HG03095 (cell line): ENCODE measurements around the gene KRTAP10-2.
"Not testable (repeated sequence)": the region's sequence is repeated elsewhere in the genome, so short reads cannot be mapped to it uniquely, and the experiment has no call there.

ENCODE experiments used
- ATAC-seq: cut with Tn5 transposase; IDR thresholded peaks from one replicate; pipeline ENCODE4 v1.9.1; 2021; ENCODE audit warnings: moderate library complexity; ENCODE audit not compliant: unreplicated experiment

The KRTAP10-2 gene

DNA sequence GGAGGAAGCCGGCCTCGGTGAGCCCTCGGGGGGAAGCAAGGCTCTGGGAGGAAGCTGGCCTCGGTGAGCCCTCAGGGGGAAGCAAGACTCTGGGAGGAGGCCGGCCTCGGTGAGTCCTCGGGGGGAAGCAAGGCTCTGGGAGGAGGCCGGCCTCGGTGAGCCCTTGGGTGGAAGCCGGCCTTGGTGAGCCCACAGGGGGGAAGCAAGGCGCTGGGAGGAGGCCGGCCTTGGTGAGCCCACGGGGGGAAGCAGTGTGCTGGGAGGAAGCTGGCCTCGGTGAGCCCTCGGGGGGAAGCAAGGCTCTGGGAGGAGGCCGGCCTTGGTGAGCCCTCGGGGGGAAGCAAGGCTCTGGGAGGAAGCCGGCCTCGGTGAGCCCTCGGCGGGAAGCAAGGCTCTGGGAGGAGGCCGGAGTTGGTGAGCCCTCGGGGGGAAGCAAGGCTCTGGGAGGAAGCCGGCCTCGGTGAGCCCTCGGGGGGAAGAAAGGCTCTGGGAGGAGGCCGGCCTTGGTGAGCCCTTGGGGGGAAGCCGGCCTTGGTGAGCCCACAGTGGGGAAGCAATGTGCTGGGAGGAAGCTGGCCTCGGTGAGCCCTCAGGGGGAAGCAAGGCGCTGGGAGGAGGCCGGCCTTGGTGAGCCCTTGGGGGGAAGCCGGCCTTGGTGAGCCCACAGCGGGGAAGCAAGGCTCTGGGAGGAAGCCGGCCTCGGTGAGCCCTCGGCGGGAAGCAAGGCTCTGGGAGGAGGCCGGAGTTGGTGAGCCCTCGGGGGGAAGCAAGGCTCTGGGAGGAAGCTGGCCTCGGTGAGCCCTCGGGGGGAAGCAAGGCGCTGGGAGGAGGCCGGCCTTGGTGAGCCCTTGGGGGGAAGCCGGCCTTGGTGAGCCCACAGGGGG lies 48.1 kb downstream of the KRTAP10-2 start:
- not testable (repeated sequence) for ATAC-seq

DNA sequence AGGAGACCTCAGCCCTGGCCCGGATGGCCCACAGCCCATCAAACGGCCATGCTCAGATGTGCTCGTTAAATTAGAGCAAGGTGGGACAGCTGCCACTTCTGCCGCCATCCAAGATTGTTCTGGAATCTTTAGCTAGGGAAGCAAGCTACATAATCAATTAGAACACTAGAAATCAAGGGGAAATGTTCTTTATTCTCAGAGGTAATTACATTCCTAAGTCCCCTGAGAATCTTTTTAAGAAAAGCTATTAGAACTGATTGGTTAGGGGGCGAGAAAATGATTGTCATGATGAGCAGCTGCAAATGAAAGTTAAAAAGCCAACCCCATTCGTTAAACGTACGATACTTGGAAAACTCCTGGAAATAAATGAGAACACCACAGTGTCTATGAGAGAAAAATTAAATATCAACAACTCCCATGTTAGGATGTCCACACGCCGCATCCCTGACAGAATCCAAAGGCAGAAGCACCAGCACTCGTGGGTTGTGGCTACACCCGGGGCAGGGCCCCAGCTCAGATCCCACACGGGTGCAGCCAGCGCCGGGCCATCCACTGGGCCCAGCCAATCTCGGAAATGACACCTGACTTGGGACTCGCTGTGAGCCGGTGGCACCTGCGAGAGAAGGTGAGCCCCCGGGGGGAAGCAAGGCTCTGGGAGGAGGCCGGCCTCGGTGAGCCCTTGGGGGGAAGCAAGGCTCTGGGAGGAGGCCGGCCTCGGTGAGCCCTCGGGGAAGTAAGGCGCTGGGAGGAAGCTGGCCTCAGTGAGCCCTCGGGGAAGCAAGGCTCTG lies 48.9 kb downstream of the KRTAP10-2 start:
- no peak for ATAC-seq
